Lung (tissue), 12 donors: ENCODE results near the gene DCHS2. TPM values are rescaled to one million over a fixed set of nuclear protein-coding genes. Genes with fewer than 3 reads are reported as not detected.

ENCODE experiments used
- ATAC-seq: fragments of 200-7000 bp; cut with Tn5 transposase; one replicate; pipeline ENCODE4 v1.9.1; 2020; ENCODE audit warnings: moderate number of reproducible peaks; ENCODE audit not compliant: insufficient read depth, low FRiP score
- DNase-seq, 3 donors: peaks; one replicate each; pipeline ENCODE4 v3.0.0-alpha.2; 2013 to 2017
- H3K27ac ChIP-seq, 2 donors: one replicate each; pipeline ENCODE4 v1.5.1; 2013; ENCODE audit warnings: mild to moderate bottlenecking in 2 of 2, moderate library complexity in 2 of 2, control low read depth in 1 of 2, inconsistent platforms in 1 of 2, low read depth in 1 of 2, low read length in 1 of 2
- H3K27me3 ChIP-seq, 3 donors: one replicate each; pipeline ENCODE4 v1.5.1; 2013; ENCODE audit warnings: low read length in 2 of 3; ENCODE audit not compliant: control insufficient read depth in 3 of 3, insufficient read depth in 3 of 3
- H3K36me3 ChIP-seq, 4 donors: one replicate each; pipeline ENCODE4 v1.5.1; 2013; ENCODE audit warnings: low read length in 4 of 4, mild to moderate bottlenecking in 1 of 4, moderate library complexity in 1 of 4; ENCODE audit not compliant: control insufficient read depth in 4 of 4, insufficient read depth in 4 of 4
- H3K4me1 ChIP-seq, 5 donors: one replicate each; pipeline ENCODE4 v1.5.1; 2013; ENCODE audit warnings: low read length in 5 of 5, mild to moderate bottlenecking in 2 of 5, moderate library complexity in 1 of 5; ENCODE audit not compliant: control insufficient read depth in 5 of 5, insufficient read depth in 5 of 5
- H3K4me3 ChIP-seq: one replicate; pipeline ENCODE4 v1.5.1; 2013; ENCODE audit warnings: mild to moderate bottlenecking, control low read depth, moderate library complexity
- H3K9ac ChIP-seq, 2 donors: one replicate each; pipeline ENCODE4 v1.5.1; 2013; ENCODE audit warnings: low read length in 2 of 2, control low read depth in 1 of 2; ENCODE audit not compliant: insufficient read depth in 1 of 2
- H3K9me3 ChIP-seq, 4 donors: one replicate each; pipeline ENCODE4 v1.5.1; 2013; ENCODE audit warnings: low read length in 3 of 4, mild to moderate bottlenecking in 1 of 4, moderate library complexity in 1 of 4; ENCODE audit not compliant: control insufficient read depth in 4 of 4, insufficient read depth in 3 of 4
- WGBS, 2 donors: extraction: QIAGEN DNeasy Blood & Tissue Kit; methylation state at CpG; one replicate each; pipeline ENCODE4 v1.1.7; 2013; 5-methylcytosine and 5-hydroxymethylcytosine counted together
- polyA plus RNA-seq, 2 donors: library from polyadenylated mRNA; stranded (reverse); fragments of 200-250 nt; gene quantifications; one replicate each; pipeline ENCODE4 v1.2.1, GENCODE V29; 2013
- total RNA-seq, 2 donors: library from RNA; depleted of rRNA in 1 of 2; stranded (reverse); fragments of >200 nt in 1 of 2; gene quantifications; one replicate each; pipeline ENCODE4 v1.2.1, GENCODE V29; 2014 to 2021
- TF ChIP-seq, protein P1 (sequence below): IDR thresholded peaks from 2 replicates; pipeline ENCODE4 v1.5.1; 2012; ENCODE audit warnings: mild to moderate bottlenecking; ENCODE audit errors: control extremely low read depth, extremely low read depth
- donor health status: control.
- donor health status: control.
- donor health status: Bipolar disorder and iron deficiency.
- donor health status: healthy.
- donor health status: DM: yes; HTN: yes; CAD: no.

Gene DCHS2
- total and polyA plus RNA-seq, 4 donors, result 0.02 to 13.4 (median 0.53) TPM

DNA sequence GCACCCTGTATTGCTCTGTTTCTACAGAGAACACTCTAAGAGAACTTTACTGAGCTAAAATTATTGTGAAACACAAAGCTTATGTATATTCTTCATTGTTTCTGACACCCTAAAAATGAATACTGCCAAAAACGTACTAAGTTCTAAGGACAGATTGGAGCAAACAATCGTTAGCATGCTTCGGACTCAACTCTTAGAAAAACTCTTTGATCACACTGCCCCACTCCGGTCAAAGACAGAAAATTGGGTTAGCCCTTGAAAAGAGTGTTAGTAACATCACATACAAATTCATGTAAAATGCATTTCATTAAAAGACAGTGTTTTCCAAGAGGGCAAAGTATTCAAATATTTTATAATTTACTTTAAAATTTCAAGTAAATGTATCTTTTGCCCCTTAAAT is 177.4 kb downstream of the DCHS2 start:
- no peaks in the 10 kb centered on the region for H3K36me3 ChIP-seq
- no peak overlapping the region for H3K27ac ChIP-seq
- no peak overlapping the region for H3K9ac ChIP-seq
- TF ChIP-seq, protein P1, sequence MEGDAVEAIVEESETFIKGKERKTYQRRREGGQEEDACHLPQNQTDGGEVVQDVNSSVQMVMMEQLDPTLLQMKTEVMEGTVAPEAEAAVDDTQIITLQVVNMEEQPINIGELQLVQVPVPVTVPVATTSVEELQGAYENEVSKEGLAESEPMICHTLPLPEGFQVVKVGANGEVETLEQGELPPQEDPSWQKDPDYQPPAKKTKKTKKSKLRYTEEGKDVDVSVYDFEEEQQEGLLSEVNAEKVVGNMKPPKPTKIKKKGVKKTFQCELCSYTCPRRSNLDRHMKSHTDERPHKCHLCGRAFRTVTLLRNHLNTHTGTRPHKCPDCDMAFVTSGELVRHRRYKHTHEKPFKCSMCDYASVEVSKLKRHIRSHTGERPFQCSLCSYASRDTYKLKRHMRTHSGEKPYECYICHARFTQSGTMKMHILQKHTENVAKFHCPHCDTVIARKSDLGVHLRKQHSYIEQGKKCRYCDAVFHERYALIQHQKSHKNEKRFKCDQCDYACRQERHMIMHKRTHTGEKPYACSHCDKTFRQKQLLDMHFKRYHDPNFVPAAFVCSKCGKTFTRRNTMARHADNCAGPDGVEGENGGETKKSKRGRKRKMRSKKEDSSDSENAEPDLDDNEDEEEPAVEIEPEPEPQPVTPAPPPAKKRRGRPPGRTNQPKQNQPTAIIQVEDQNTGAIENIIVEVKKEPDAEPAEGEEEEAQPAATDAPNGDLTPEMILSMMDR, result no peak
- DNase-seq (peak; percentile 46 to 85 (median 85)), ATAC-seq (no peak)
- no peaks in the 10 kb centered on the region for H3K27me3 ChIP-seq
- H3K4me3 ChIP-seq, result no peak overlapping the region
- H3K4me1 ChIP-seq, result peaks cover 0 to 4% (median 0%) of the 10 kb centered on the region in 5 donors
- H3K9me3 ChIP-seq, result peaks cover 0 to 5% (median 0%) of the 10 kb centered on the region in 4 donors
- WGBS, 2 donors, result 42 to 45% methylated on average over 4 of the region's 4 CpGs

DNA sequence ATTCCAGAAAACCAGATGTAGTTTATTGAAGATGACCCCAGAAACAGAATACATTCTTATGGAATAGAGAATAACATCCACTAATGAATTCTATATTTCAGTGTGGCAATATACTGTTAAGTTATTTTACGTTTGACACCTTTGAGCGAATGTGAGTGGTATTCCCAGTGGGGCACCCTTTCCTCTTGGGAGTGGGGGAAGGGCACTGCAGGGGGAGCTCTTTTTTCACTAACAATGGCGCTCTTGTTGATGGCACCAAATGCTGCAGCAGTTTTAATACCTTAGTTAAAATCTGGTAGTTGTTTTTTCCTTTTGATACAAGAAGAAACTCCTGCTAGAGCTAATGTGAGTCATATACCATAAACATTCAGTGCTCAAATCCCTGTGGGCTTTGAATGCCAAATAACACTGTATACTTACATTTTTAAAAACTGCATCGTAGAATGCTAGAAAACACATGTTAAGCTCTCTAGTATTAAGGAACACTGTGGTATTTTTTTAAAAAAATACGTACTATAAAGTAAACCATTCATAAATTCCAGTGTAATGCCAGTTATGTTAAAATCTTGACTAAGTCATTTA is 178.5 kb downstream of the DCHS2 start:
- Histone ChIP-seq H3K9ac (no peak overlapping the region), H3K27me3 (no peaks in the 10 kb centered on the region), H3K4me1 (peaks cover 0 to 4% (median 0%) of the 10 kb centered on the region in 5 donors), H3K27ac (no peak overlapping the region), H3K9me3 (peaks cover 0 to 10% (median 0%) of the 10 kb centered on the region in 4 donors), H3K4me3 (no peak overlapping the region), H3K36me3 (no peaks in the 10 kb centered on the region)
- no peak for ATAC-seq
- TF ChIP-seq, protein P1, result no peak
- no peak for DNase-seq
- 73 to 78% methylated on average over 5 of the region's 5 CpGs for WGBS, 2 donors

DNA sequence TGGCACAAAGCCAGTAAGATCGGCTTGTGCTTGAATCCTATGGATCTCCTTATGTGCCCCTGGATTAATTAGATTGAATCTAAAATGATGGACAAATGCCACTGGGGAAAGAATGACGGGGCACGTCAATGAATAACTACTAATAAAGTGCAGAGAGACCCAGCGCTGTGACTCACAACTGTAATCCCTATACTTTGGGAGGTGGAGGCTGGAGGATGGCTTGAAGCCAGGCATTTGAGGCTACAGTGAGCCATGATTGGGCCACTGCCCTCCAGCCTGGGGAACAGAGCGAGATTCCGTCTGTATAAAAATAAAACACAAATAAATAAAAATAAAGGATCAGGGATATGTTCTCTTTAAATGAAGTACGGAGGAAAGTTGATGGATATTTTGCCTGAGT is 179.4 kb downstream of the DCHS2 start:
- Histone ChIP-seq H3K36me3 (no peaks in the 10 kb centered on the region), H3K27me3 (no peaks in the 10 kb centered on the region), H3K9me3 (peaks cover 0 to 10% (median 0%) of the 10 kb centered on the region in 4 donors), H3K27ac (no peak overlapping the region), H3K4me3 (no peak overlapping the region), H3K9ac (no peak overlapping the region), H3K4me1 (peaks cover 0 to 4% (median 0%) of the 10 kb centered on the region in 5 donors)
- ATAC-seq, result no peak
- WGBS, 2 donors, result 85 to 90% methylated on average over 7 of the region's 7 CpGs
- no peak for DNase-seq
- TF ChIP-seq, protein P1, result no peak

DNA sequence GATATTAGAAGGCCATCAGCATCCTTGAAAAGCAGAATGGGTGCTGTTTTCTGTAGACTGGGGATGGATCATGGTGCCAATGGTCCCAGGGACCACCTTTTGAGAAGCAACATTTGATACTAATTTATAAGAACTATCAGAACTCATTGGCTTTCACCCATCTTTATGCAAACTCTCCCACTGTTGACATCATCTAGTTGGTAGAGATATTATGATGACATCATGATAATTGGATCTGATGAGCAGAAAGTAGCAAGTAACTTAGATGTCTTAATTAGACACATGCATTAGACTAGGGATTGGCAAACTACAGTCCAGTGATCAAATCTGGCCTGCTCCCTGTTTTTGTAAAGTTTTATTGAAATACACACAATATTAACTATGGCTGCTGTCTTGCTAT is 181.0 kb downstream of the DCHS2 start:
- Histone ChIP-seq H3K27me3 (no peaks in the 10 kb centered on the region), H3K9ac (no peak overlapping the region), H3K9me3 (peaks cover 0 to 10% (median 0%) of the 10 kb centered on the region in 4 donors), H3K4me3 (no peak overlapping the region), H3K27ac (no peak overlapping the region), H3K36me3 (no peaks in the 10 kb centered on the region), H3K4me1 (peaks cover 0 to 4% (median 0%) of the 10 kb centered on the region in 5 donors)
- TF ChIP-seq, protein P1, result no peak
- DNase-seq, result no peak
- no peak for ATAC-seq
